ENCODE data around the gene CYP27C1.

The CYP27C1 gene

GRCh38 chr2:127205218-127206125 lies 14.6 kb downstream of the CYP27C1 start:
- H4K20me1 ChIP-seq (ENCODE audit: control insufficient read depth, insufficient read depth, low read depth, low read length), result no peaks in the 10 kb centered on the region
- H3K9me3 ChIP-seq (ENCODE audit: control insufficient read depth, insufficient read depth, low read length), result peaks cover 4% of the 10 kb centered on the region; the same call in 1 of the 2 replicates
- no peaks in the 10 kb centered on the region for H3K4me1 ChIP-seq (ENCODE audit: control insufficient read depth, low read length)
- no peaks in the 10 kb centered on the region for H3K36me3 ChIP-seq (ENCODE audit: control insufficient read depth, low read length)
- TF ChIP-seq EZH2phosphoT487 (IDR thresholded peaks at IDR 0.05; ENCODE audit: borderline replicate concordance, low read length) (no peak), CTCF (IDR thresholded peaks at IDR 0.05; ENCODE audit: low read depth, low read length, poor library complexity, severe bottlenecking) (no peak)
- no peaks in the 10 kb centered on the region for H3F3A ChIP-seq (ENCODE audit: control insufficient read depth, insufficient read depth)
- H3K4me2 ChIP-seq (ENCODE audit: low read length), result no peak overlapping the region
- no peaks in the 10 kb centered on the region for H3K9me2 ChIP-seq (replicated peaks; ENCODE audit: control insufficient read depth, low read length)
- no peak overlapping the region for H3K4me3 ChIP-seq (ENCODE audit: low read length)
- H3K27ac ChIP-seq (ENCODE audit: low read depth, low read length), result no peak overlapping the region
- no peaks in the 10 kb centered on the region for H3K79me2 ChIP-seq (ENCODE audit: control insufficient read depth, low read length)
- no peaks in the 10 kb centered on the region for H3K27me3 ChIP-seq (ENCODE audit: control insufficient read depth, low read length)

GRCh38 chr2:127201452-127201851 lies 18.6 kb downstream of the CYP27C1 start:
- Histone ChIP-seq H3K27me3 (ENCODE audit: control insufficient read depth, low read length) (no peaks in the 10 kb centered on the region), H3F3A (ENCODE audit: control insufficient read depth, insufficient read depth) (no peaks in the 10 kb centered on the region), H3K9me3 (ENCODE audit: control insufficient read depth, insufficient read depth, low read length) (no peaks in the 10 kb centered on the region), H3K27ac (ENCODE audit: low read depth, low read length) (no peak overlapping the region), H3K79me2 (ENCODE audit: control insufficient read depth, low read length) (no peaks in the 10 kb centered on the region), H3K4me1 (ENCODE audit: control insufficient read depth, low read length) (peaks cover 7% of the 10 kb centered on the region), H3K9me2 (replicated peaks; ENCODE audit: control insufficient read depth, low read length) (no peaks in the 10 kb centered on the region), H3K36me3 (ENCODE audit: control insufficient read depth, low read length) (no peaks in the 10 kb centered on the region), H3K4me2 (ENCODE audit: low read length) (no peak overlapping the region), H3K4me3 (ENCODE audit: low read length) (no peak overlapping the region), H4K20me1 (ENCODE audit: control insufficient read depth, insufficient read depth, low read depth, low read length) (no peaks in the 10 kb centered on the region)
- TF ChIP-seq EZH2phosphoT487 (IDR thresholded peaks at IDR 0.05; ENCODE audit: borderline replicate concordance, low read length) (no peak), CTCF (IDR thresholded peaks at IDR 0.05; ENCODE audit: low read depth, low read length, poor library complexity, severe bottlenecking) (no peak)

- TF ChIP-seq CTCF (IDR thresholded peaks at IDR 0.05; ENCODE audit: low read depth, low read length, poor library complexity, severe bottlenecking), result no peak
- TF ChIP-seq EZH2phosphoT487 (IDR thresholded peaks at IDR 0.05; ENCODE audit: borderline replicate concordance, low read length), result no peak
- H3K27ac ChIP-seq (ENCODE audit: low read depth, low read length), result no peak overlapping the region
Observed at GRCh38 chr2:127200962-127201361, 19.1 kb downstream of the CYP27C1 start.

More at GRCh38 chr2:127200962-127201361, 19.1 kb downstream of the CYP27C1 start:
- H3K9me2 ChIP-seq (replicated peaks; ENCODE audit: control insufficient read depth, low read length), result no peaks in the 10 kb centered on the region
- no peak overlapping the region for H3K4me3 ChIP-seq (ENCODE audit: low read length)
- H3K36me3 ChIP-seq (ENCODE audit: control insufficient read depth, low read length), result no peaks in the 10 kb centered on the region
- no peaks in the 10 kb centered on the region for H3K9me3 ChIP-seq (ENCODE audit: control insufficient read depth, insufficient read depth, low read length)
- H3K4me1 ChIP-seq (ENCODE audit: control insufficient read depth, low read length), result peaks cover 7% of the 10 kb centered on the region
- H3K79me2 ChIP-seq (ENCODE audit: control insufficient read depth, low read length), result no peaks in the 10 kb centered on the region
- H3K4me2 ChIP-seq (ENCODE audit: low read length), result no peak overlapping the region
- H4K20me1 ChIP-seq (ENCODE audit: control insufficient read depth, insufficient read depth, low read depth, low read length), result no peaks in the 10 kb centered on the region
- no peaks in the 10 kb centered on the region for H3F3A ChIP-seq (ENCODE audit: control insufficient read depth, insufficient read depth)
- H3K27me3 ChIP-seq (ENCODE audit: control insufficient read depth, low read length), result no peaks in the 10 kb centered on the region
